Endothelial cell (in vitro differentiated cells): ENCODE results near the gene KLHL35. TPM values are rescaled to one million over a fixed set of nuclear protein-coding genes. Genes with fewer than 3 reads are reported as not detected.
A peak's percentile ranks its signal among the peaks of the same experiment; 100 is the strongest.

Experiments used
- DNase-seq: peaks from one replicate; pipeline ENCODE4 v3.0.0; 2021; ENCODE audit warnings: low spot score
- H3K27ac Mint-ChIP-seq: one replicate; pipeline ENCODE4 v1.8.0; 2021; ENCODE audit warnings: mixed read lengths, inconsistent platforms; ENCODE audit not compliant: unreplicated experiment
- H3K27me3 Mint-ChIP-seq: one replicate; pipeline ENCODE4 v1.8.0; 2021; ENCODE audit warnings: mild to moderate bottlenecking, moderate library complexity, mixed read lengths, inconsistent platforms; ENCODE audit not compliant: unreplicated experiment
- H3K36me3 Mint-ChIP-seq: one replicate; pipeline ENCODE4 v1.8.0; 2021; ENCODE audit warnings: mild to moderate bottlenecking, low read depth, mixed read lengths, inconsistent platforms; ENCODE audit not compliant: unreplicated experiment
- H3K4me1 Mint-ChIP-seq: one replicate; pipeline ENCODE4 v1.8.0; 2021; ENCODE audit warnings: mild to moderate bottlenecking, mixed read lengths, inconsistent platforms; ENCODE audit not compliant: unreplicated experiment
- H3K4me3 Mint-ChIP-seq: one replicate; pipeline ENCODE4 v1.8.0; 2021; ENCODE audit warnings: mild to moderate bottlenecking, mixed read lengths, inconsistent platforms; ENCODE audit not compliant: unreplicated experiment
- H3K9me3 Mint-ChIP-seq: one replicate; pipeline ENCODE4 v1.8.0; 2021; ENCODE audit warnings: mixed read lengths, inconsistent platforms; ENCODE audit not compliant: unreplicated experiment
- total RNA-seq: library from RNA; stranded (reverse); fragmentation: NEBNext Ultra II Directional; extraction: Animal tissue kit (Norgen Biotek cat#: 25700); gene quantifications from one replicate; pipeline ENCODE4 v1.2.1, GENCODE V29; 2021; ENCODE audit not compliant: unreplicated experiment
- TF ChIP-seq, protein P1 (sequence below): fragments of 200-600 bp; sonication (generic); IDR thresholded peaks from one replicate; pipeline ENCODE4 v1.5.0; 2021; ENCODE audit warnings: antibody characterized with exemption; ENCODE audit not compliant: unreplicated experiment

The KLHL35 gene
- total RNA-seq, 1 donor from 2014 or later, result 2.8 TPM

DNA sequence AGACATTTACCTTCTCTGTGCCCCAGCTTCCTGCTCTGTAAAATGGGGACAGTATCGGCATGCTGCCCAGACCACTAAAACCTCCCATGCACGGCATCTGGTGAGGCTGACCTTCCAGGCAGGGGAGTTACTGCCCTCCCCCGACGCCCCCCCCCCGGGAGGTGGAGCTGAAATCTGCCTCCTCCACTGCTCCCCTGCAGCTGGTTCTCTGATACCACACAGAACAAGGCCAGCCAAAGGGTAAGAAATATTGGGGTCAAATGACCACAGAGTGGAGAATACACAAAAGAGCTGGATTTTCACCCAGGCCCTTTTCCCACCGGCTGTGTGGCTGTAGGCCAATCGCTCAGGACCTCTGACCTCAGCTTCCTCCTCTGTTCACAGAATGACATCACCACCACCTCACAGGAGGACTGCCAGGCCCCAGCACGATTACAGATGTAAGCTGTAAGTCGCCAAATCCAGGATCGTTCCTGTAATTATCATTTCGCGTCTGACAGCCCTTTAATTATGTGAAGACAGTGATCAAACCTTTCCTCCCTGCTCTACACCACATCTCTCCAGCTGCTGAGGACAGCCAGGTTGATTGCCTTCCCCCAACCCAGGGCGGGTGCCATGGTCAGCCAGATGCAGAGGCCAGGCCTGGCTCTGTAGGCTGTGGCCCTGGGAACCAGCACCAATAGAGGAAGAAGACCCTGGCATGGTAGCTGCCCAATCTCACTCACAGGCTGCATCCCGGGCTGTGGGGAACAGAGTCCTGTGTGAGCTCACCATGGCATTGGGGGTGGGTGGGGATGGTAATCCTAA lies 35.7 kb upstream of the KLHL35 start:
- H3K27me3 Mint-ChIP-seq, result peaks cover 33% of the 10 kb centered on the region
- no peaks in the 10 kb centered on the region for H3K9me3 Mint-ChIP-seq
- TF ChIP-seq, protein P1, sequence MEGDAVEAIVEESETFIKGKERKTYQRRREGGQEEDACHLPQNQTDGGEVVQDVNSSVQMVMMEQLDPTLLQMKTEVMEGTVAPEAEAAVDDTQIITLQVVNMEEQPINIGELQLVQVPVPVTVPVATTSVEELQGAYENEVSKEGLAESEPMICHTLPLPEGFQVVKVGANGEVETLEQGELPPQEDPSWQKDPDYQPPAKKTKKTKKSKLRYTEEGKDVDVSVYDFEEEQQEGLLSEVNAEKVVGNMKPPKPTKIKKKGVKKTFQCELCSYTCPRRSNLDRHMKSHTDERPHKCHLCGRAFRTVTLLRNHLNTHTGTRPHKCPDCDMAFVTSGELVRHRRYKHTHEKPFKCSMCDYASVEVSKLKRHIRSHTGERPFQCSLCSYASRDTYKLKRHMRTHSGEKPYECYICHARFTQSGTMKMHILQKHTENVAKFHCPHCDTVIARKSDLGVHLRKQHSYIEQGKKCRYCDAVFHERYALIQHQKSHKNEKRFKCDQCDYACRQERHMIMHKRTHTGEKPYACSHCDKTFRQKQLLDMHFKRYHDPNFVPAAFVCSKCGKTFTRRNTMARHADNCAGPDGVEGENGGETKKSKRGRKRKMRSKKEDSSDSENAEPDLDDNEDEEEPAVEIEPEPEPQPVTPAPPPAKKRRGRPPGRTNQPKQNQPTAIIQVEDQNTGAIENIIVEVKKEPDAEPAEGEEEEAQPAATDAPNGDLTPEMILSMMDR, result no peak
- DNase-seq, result no peak
- no peak overlapping the region for H3K4me3 Mint-ChIP-seq
- peak overlapping the region; percentile 87 for H3K27ac Mint-ChIP-seq
- H3K36me3 Mint-ChIP-seq, result peaks cover 54% of the 10 kb centered on the region
- peaks cover 86% of the 10 kb centered on the region for H3K4me1 Mint-ChIP-seq

DNA sequence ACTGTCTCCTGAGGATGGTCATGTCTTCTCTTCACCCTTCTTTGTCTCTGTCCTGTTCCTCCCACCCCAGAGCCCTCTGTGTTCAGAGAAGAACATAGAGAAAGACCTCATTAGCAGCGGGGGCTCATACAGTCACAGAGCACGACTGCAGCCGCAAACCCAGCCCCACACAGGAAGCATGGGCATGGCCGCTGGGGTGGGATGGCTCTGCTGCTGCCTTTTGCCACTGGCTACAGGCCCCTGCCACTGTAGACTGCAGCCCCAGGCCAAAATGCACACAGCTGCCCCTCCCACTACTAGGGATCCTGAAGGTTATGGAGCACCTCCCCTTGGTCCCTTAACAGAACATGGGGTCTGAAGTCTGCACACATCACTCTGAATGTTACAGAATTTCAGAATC lies 34.9 kb upstream of the KLHL35 start:
- Mint-ChIP-seq H3K4me1 (peaks cover 86% of the 10 kb centered on the region), H3K27me3 (peaks cover 36% of the 10 kb centered on the region), H3K36me3 (peaks cover 54% of the 10 kb centered on the region), H3K4me3 (peak overlapping the region; percentile 56), H3K27ac (peak overlapping the region; percentile 84), H3K9me3 (no peaks in the 10 kb centered on the region)
- no peak for DNase-seq
- TF ChIP-seq, protein P1, result no peak

DNA sequence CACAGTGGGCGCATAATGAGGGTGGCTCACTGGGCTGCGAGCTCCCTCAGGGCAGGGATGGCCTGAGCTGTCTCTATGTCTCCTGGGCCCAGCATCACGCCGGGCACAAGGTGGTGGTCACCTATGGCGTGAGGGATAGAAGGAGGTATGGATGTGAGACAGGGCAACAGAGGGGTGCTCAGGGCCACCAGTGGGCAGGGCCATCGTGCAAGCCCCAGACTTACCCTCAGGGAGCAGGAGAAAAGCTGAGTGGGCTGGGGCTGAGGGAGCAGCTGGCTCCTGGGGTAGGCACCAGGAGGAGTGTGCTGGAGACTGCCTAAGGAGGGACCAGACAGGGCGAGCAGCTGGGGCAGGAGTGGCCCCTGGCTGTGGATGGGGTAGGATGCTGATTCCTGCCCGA lies 34.3 kb upstream of the KLHL35 start:
- peaks cover 51% of the 10 kb centered on the region for H3K36me3 Mint-ChIP-seq
- H3K4me3 Mint-ChIP-seq, result peak overlapping the region; percentile 78
- H3K9me3 Mint-ChIP-seq, result no peaks in the 10 kb centered on the region
- TF ChIP-seq, protein P1, result no peak
- H3K4me1 Mint-ChIP-seq, result peaks cover 85% of the 10 kb centered on the region
- no peak for DNase-seq
- H3K27me3 Mint-ChIP-seq, result peaks cover 36% of the 10 kb centered on the region
- H3K27ac Mint-ChIP-seq, result peak overlapping the region; percentile 95

DNA sequence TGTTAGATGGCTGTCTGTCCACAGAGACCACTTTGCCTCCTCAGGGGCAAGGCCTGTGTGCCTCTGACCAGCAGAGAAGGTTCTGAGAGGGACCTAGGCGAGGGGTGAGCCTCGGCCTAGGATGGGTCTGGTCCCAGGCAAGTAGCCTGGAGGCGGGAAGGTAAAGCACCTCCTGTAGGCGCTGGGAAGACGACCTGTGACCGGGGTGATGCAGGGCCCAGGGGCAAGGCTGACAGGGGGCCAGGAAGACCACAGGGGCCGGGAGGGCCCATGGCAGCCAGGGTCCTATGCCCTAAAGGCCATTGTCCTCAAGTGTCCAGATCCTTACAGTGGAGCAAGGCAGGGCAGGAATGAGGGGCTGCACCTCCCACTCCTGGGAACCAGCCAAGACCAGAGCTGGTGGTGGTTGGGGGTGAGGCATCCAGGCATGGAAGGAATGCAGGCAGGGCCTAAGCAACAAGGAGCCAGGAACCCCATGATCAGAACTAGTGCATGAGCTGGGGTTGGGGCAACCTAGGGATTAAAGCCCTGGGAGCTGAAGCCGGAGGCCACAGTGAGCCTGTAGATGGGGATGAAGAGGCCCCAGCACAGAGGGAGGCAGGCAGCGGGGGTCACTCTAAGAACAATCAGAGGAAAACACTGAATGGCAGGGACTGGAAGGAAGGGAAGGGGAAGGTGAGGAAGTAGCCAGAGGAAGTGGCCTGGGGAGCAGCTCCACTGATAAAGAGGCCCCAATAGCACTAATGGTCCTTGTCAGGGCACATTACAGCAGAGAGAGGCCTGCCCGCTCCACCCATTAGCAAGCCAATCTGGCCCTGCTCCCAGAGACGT lies 32.9 kb upstream of the KLHL35 start:
- Mint-ChIP-seq H3K27me3 (peaks cover 36% of the 10 kb centered on the region), H3K9me3 (no peaks in the 10 kb centered on the region), H3K27ac (peak overlapping the region; percentile 98), H3K36me3 (peaks cover 58% of the 10 kb centered on the region), H3K4me3 (peak overlapping the region; percentile 42), H3K4me1 (peaks cover 87% of the 10 kb centered on the region)
- DNase-seq, result peak; percentile 63
- TF ChIP-seq, protein P1, result no peak
